ENCODE data around the gene MCF2L2. TPM values are rescaled to one million over a fixed set of nuclear protein-coding genes. Genes with fewer than 3 reads are reported as not detected.

The MCF2L2 gene
- total and polyA plus RNA-seq, 2 donors (not counting 3 experiments of a cell fraction or from before 2014, with no cell fraction given): 0.15 to 1.1 TPM

DNA sequence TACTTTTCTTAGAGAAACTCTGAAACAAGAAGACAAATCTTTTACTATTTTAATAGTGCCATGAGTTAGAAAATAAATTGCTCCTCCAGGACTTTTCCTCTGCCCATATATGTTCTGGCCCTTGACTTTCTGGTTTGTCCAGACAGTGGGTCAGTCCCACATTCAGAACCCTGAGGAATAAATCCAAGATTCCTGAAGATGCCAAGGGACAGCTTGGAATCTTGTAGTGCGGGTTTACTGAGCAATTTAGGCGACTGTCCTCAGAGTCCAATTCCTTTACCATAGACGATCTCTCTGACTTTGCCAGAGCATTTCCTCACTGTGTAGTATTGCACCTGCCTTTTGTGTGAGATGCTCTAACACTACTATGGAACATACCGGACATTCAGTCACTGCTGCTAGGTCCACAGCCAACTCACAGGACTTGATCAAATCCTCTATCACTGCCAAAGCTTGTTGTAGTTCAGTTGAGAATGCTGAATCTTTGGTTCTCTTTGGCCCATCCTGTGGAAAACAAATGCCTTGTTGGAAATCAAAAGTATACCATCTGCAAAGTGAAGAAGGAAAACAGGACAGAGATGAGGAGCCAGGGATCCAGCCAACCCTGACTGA is 212.7 kb downstream of the MCF2L2 start:
- no peaks in the 10 kb centered on the region for H3K36me3 ChIP-seq (ENCODE audit: control insufficient read depth in 2 of 2, extremely low read depth in 1 of 2, insufficient read depth in 2 of 2, low read length in 2 of 2)
- no peak overlapping the region for H3K4me3 ChIP-seq (replicated peaks in 1 of 3; ENCODE audit: insufficient read depth in 1 of 3, low read depth in 1 of 3, low read length in 3 of 3)
- H3K27ac ChIP-seq (ENCODE audit: insufficient read depth, low read depth, low read length): no peak overlapping the region
- ChIA-PET POLR2A (no interaction called here), CTCF (interaction anchor here (1.7 kb wide), 1 partner anchor 167 kb away, joined by 5 read pairs; no protein-coding TSS in a partner anchor)
- intact Hi-C loops (cut with micrococcal nuclease): no loop called here
- DNase-seq (ENCODE audit: low read depth, low spot score) (no peak), FAIRE-seq (no peak)
- H3K79me2 ChIP-seq (ENCODE audit: control insufficient read depth, insufficient read depth, low read length): no peaks in the 10 kb centered on the region
- H3K4me1 ChIP-seq (ENCODE audit: control insufficient read depth, extremely low read depth, insufficient read depth, low read length): no peaks in the 10 kb centered on the region
- no peak overlapping the region for H3K9ac ChIP-seq (replicated peaks; ENCODE audit: extremely low read depth, insufficient read depth, low read length)
- H2AFZ ChIP-seq (ENCODE audit: low read depth, low read length): no peak overlapping the region
- H4K20me1 ChIP-seq (replicated peaks; ENCODE audit: control insufficient read depth, extremely low read depth, insufficient read depth, low read length): no peaks in the 10 kb centered on the region
- dilution Hi-C loops (cut with MboI; ENCODE audit: extremely low pct_ligation_motif_present, low sequenced_read_pairs): no loop called here
- no peak for TF ChIP-seq EZH2 (IDR thresholded peaks at IDR 0.05; ENCODE audit: borderline replicate concordance, low read depth, low read length, severe bottlenecking)
- no peak for TF ChIP-seq POLR2A (IDR thresholded peaks at IDR 0.05; ENCODE audit: low read depth, low read length)
- TF ChIP-seq GATA2 (IDR thresholded peaks at IDR 0.05; ENCODE audit: insufficient read depth, insufficient read length, low read depth, low read length): no peak
- no peak for TF ChIP-seq MYC (IDR thresholded peaks at IDR 0.05; ENCODE audit: low read depth, low read length)
- TF ChIP-seq JUN (IDR thresholded peaks at IDR 0.05; ENCODE audit: borderline replicate concordance, insufficient read depth, insufficient read length, low read depth): no peak
- no peak for TF ChIP-seq FOS (IDR thresholded peaks at IDR 0.05; ENCODE audit: borderline replicate concordance, insufficient read depth, low read length)
- TF ChIP-seq, protein P1, sequence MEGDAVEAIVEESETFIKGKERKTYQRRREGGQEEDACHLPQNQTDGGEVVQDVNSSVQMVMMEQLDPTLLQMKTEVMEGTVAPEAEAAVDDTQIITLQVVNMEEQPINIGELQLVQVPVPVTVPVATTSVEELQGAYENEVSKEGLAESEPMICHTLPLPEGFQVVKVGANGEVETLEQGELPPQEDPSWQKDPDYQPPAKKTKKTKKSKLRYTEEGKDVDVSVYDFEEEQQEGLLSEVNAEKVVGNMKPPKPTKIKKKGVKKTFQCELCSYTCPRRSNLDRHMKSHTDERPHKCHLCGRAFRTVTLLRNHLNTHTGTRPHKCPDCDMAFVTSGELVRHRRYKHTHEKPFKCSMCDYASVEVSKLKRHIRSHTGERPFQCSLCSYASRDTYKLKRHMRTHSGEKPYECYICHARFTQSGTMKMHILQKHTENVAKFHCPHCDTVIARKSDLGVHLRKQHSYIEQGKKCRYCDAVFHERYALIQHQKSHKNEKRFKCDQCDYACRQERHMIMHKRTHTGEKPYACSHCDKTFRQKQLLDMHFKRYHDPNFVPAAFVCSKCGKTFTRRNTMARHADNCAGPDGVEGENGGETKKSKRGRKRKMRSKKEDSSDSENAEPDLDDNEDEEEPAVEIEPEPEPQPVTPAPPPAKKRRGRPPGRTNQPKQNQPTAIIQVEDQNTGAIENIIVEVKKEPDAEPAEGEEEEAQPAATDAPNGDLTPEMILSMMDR (IDR thresholded peaks at IDR 0.05; ENCODE audit: extremely low read depth in 1 of 2, insufficient read depth in 1 of 2, low read depth in 1 of 2, low read length in 2 of 2): no peak
- TF ChIP-seq POLR2AphosphoS5 (IDR thresholded peaks at IDR 0.05; ENCODE audit: insufficient read depth, low read depth, low read length): no peak
- TF ChIP-seq, protein P2, sequence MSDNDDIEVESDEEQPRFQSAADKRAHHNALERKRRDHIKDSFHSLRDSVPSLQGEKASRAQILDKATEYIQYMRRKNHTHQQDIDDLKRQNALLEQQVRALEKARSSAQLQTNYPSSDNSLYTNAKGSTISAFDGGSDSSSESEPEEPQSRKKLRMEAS (IDR thresholded peaks at IDR 0.05; ENCODE audit: insufficient read depth, insufficient read length): no peak
- no peaks in the 10 kb centered on the region for H3K9me3 ChIP-seq (replicated peaks; ENCODE audit: control insufficient read depth, insufficient read depth, low read length)
- H3K27me3 ChIP-seq (ENCODE audit: control insufficient read depth in 2 of 2, insufficient read depth in 2 of 2, low read length in 2 of 2): peaks cover 0 to 4% of the 10 kb centered on the region in 2 experiments
- no peaks in the 10 kb centered on the region for H3K9me1 ChIP-seq (replicated peaks; ENCODE audit: control insufficient read depth, extremely low read depth, insufficient read depth, low read length)
- no TSS peak for BruUV-seq (replicated peaks)
- H3K4me2 ChIP-seq (ENCODE audit: insufficient read depth, low read length): no peak overlapping the region
